Activated T-helper 2 cell treated with anti-CD3 and anti-CD28 coated beads, Interferon-gamma antibody, Interleukin-2, Interleukin-4, amounts not matched to agents 10 μg/mL and 5 μg/mL and 100 μg/mL, durations not matched to agents 14 hours and 24 hours and 36 hours (primary cell): ENCODE data around the gene MED26. TPM values are rescaled to one million over a fixed set of nuclear protein-coding genes. Genes with fewer than 3 reads are reported as not detected.
"Not testable (repeated sequence)": the region's sequence is repeated elsewhere in the genome, so short reads cannot be mapped to it uniquely, and the experiment has no call there.

Experiments used
- DNase-seq: peaks from one replicate; pipeline ENCODE4 v3.0.0; 2021; ENCODE audit warnings: low spot score
- H3K27ac Mint-ChIP-seq: one replicate; pipeline ENCODE4 v1.8.0; 2021; ENCODE audit warnings: mixed read lengths
- H3K27me3 Mint-ChIP-seq: one replicate; pipeline ENCODE4 v1.8.0; 2021; ENCODE audit warnings: low read depth, mixed read lengths
- H3K36me3 Mint-ChIP-seq: one replicate; pipeline ENCODE4 v1.8.0; 2021; ENCODE audit warnings: low read depth, mixed read lengths
- H3K4me1 Mint-ChIP-seq: one replicate; pipeline ENCODE4 v1.8.0; 2021; ENCODE audit warnings: low read depth, mixed read lengths
- H3K4me3 Mint-ChIP-seq: one replicate; pipeline ENCODE4 v1.8.0; 2021; ENCODE audit warnings: low read depth, mild to moderate bottlenecking, moderate library complexity, mixed read lengths
- H3K9me3 Mint-ChIP-seq: one replicate; pipeline ENCODE4 v1.8.0; 2021; ENCODE audit warnings: mixed read lengths
- intact Hi-C: fragments of 100-400 bp; cut with micrococcal nuclease; formaldehyde crosslinking; loops from one replicate; pipeline ENCODE4 v1.15.1; 2023
- total RNA-seq: library from RNA; stranded (reverse); gene quantifications from 2 replicates; pipeline ENCODE4 v1.2.3, GENCODE V29; 2022

The MED26 gene
- total RNA-seq, 1 donor from 2014 or later = 15.8 TPM

DNA sequence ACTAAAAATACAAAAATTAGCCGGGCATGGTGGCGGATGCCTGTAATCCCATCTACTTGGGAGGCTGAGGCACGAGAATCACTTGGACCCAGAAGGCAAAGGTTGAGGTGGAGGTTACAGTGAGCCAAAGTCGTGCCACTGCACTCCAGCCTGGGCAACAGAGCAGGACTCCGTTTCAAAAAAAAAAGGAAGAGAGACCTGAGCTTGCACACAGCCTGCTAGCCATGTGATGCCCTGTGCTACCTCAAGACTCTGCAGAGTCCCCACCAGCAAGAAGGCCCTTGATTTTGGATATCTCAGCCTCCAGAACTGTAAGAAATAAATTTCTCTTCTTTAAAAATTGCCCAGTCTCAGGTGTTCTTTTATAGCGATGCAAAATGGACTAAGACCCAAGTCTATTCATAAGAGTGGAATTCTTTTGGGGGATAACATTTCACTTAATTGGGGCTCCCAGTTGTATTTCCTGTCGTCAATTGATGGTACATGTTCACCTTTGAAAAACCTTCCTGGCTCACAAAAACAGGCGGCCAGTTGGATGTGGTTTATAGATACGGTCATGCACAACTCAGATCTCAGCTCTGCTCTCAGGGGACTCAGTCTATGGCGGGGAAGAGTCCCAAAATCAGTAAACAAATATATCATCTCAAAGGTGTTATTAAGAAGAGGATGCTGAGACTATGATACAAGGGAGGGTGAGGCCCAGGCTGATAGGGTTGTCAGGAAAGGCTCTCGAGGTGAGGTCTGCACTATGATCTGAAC is 83.4 kb downstream of the MED26 start:
- H3K4me3 Mint-ChIP-seq = peak overlapping the region; percentile 38
- H3K36me3 Mint-ChIP-seq = peaks cover 33% of the 10 kb centered on the region
- no peak for DNase-seq
- H3K27me3 Mint-ChIP-seq = no peaks in the 10 kb centered on the region
- H3K27ac Mint-ChIP-seq = peak overlapping the region; percentile 61
- no peaks in the 10 kb centered on the region for H3K9me3 Mint-ChIP-seq
- H3K4me1 Mint-ChIP-seq = peaks cover 27% of the 10 kb centered on the region
- intact Hi-C loops = no loop called here

DNA sequence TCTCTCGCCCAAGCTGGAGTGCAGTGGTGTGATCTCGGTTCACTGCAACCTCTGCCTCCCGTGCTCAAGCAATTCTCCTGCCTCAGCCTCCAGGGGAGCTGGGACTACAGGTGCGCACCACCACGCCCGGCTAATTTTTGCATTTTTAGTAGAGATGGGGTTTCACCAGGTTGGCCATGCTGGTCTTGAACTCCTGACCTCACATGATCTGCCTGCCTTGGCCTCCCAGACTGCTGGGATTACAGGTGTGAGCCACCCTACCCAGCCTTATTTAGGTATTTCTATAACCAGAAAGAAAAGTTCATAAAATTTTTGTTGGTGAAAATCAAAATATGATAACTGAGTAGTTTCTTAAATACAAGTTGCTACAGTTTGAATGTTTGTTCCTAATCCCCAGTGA is 84.3 kb downstream of the MED26 start:
- Mint-ChIP-seq H3K4me1 (peaks cover 29% of the 10 kb centered on the region), H3K4me3 (peak overlapping the region; percentile 99), H3K36me3 (peaks cover 41% of the 10 kb centered on the region), H3K27ac (peak overlapping the region; percentile 95)
- intact Hi-C loops = loop anchor here (2.0 kb wide), 2 partner anchors 23 to 47 kb away; partner anchors contain the start of genes C19orf44 and CALR3
- DNase-seq, H3K9me3 Mint-ChIP-seq, H3K27me3 Mint-ChIP-seq: not testable (repeated sequence)

- peak overlapping the region; percentile 95 for H3K27ac Mint-ChIP-seq
- H3K4me1 Mint-ChIP-seq = peaks cover 32% of the 10 kb centered on the region
- peak overlapping the region; percentile 99 for H3K4me3 Mint-ChIP-seq
- H3K27me3 Mint-ChIP-seq = no peaks in the 10 kb centered on the region
- DNase-seq = no peak
- intact Hi-C loops = loop anchor here (1.0 to 2.0 kb wide), 5 partner anchors 24 to 85 kb away; partner anchors contain the start of genes C19orf44, CALR3, MED26 and SLC35E1
- no peaks in the 10 kb centered on the region for H3K9me3 Mint-ChIP-seq
- peaks cover 46% of the 10 kb centered on the region for H3K36me3 Mint-ChIP-seq
Observed at GRCh38 chr19:16542910-16543472, 85.0 kb downstream of the MED26 start.

GRCh38 chr19:16542045-16542909 is 85.7 kb downstream of the MED26 start, which contains the start of gene CHERP:
Gene CHERP, minus strand, starts transcription at chr19:16542437. Its CDS starts 59 bp downstream, at chr19:16542378.
- Mint-ChIP-seq H3K27me3 (no peaks in the 10 kb centered on the region), H3K4me3 (peak within 1 kb of the TSS; percentile 99), H3K27ac (peak within 1 kb of the TSS; percentile 95), H3K9me3 (no peaks in the 10 kb centered on the region), H3K36me3 (peaks cover 52% of the 10 kb centered on the region), H3K4me1 (peaks cover 28% of the 10 kb centered on the region)
- peak; percentile 93 for DNase-seq
- intact Hi-C loops = loop anchor here (1.0 to 2.0 kb wide), 5 partner anchors 25 to 86 kb away; partner anchors contain the start of genes C19orf44, CALR3, MED26 and SLC35E1

DNA sequence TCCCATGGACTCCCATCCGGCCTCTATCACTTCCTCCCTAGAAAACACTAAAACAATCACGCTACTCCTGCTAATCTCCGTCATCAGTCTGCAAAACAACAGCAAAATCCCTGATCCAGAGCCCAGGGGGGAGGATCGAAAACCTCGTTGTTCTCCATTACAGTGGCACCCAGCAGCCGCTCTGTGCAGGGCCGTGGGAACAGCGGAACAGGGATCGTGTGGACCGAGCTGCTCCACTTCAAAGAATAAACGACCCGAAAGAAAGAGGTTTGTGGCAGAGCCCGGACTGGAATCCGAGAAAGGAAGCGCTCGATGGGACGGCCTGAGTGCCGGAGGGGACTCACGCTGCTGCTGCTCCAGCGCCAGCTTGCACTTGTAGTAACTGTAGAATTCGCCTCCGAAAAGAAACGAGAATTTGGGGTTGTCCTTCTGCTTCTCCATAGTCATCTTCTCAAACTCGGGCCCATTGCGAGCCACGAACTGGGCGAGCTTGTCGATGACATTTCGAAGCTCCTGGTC is 86.4 kb downstream of the MED26 start:
- Mint-ChIP-seq H3K27ac (peak overlapping the region; percentile 46), H3K27me3 (no peaks in the 10 kb centered on the region), H3K4me1 (peaks cover 28% of the 10 kb centered on the region), H3K4me3 (peak overlapping the region; percentile 99), H3K36me3 (peaks cover 58% of the 10 kb centered on the region), H3K9me3 (no peaks in the 10 kb centered on the region)
- intact Hi-C loops = loop anchor here (1.0 to 2.0 kb wide), 5 partner anchors 25 to 87 kb away; partner anchors contain the start of genes C19orf44, CALR3, MED26 and SLC35E1
- no peak for DNase-seq

DNA sequence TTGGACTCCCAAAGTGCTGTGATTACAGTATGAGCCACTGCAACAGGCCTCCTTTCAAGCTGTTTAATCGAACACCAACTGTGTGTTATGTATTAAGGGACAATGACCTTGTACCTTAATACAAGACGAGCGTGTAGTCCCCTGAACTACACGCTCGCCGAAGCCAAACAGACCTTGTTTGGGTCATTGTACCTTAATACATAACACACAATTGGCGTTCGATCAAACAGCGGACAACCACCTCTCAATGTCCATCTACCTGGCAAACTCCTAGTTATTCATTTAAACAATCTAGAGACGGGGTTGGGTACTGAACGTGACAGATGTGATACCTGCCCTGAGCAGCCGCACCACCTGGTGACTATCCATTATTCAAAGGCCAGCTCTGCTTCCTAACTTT is 87.1 kb downstream of the MED26 start:
- peaks cover 28% of the 10 kb centered on the region for H3K4me1 Mint-ChIP-seq
- no peaks in the 10 kb centered on the region for H3K27me3 Mint-ChIP-seq
- H3K27ac Mint-ChIP-seq = no peak overlapping the region
- no peak for DNase-seq
- H3K9me3 Mint-ChIP-seq = no peaks in the 10 kb centered on the region
- peak overlapping the region; percentile 99 for H3K4me3 Mint-ChIP-seq
- peaks cover 65% of the 10 kb centered on the region for H3K36me3 Mint-ChIP-seq
- intact Hi-C loops = no loop called here

GRCh38 chr19:16537111-16537510 is 90.9 kb downstream of the MED26 start:
- Mint-ChIP-seq H3K36me3 (peaks cover 76% of the 10 kb centered on the region), H3K9me3 (no peaks in the 10 kb centered on the region), H3K27me3 (no peaks in the 10 kb centered on the region), H3K4me1 (peaks cover 15% of the 10 kb centered on the region), H3K27ac (no peak overlapping the region), H3K4me3 (no peak overlapping the region)
- intact Hi-C loops = no loop called here
- no peak for DNase-seq

DNA sequence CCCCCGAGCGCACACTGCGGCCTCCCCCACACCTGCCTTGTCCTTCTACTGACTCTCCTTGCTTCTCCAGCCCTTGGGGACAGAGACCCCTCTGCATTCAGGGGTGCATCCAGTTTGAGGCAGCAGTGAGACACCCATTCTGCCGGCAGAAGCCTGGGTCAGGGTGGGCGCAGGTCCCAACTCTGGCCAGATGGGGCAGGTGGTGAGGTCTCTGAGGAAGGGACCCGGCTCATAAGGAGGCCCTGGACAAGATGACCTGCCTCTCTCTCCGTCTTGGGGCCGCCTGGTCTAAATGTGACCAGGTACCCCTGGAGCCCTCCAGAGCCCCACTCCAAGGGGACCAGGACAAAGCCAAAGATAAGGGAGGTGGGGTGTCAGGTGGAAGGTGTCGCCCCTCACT is 91.9 kb downstream of the MED26 start:
- Mint-ChIP-seq H3K4me1 (peaks cover 11% of the 10 kb centered on the region), H3K36me3 (peaks cover 80% of the 10 kb centered on the region), H3K27me3 (no peaks in the 10 kb centered on the region), H3K4me3 (no peak overlapping the region), H3K9me3 (no peaks in the 10 kb centered on the region), H3K27ac (no peak overlapping the region)
- DNase-seq = no peak
- intact Hi-C loops = no loop called here

- Mint-ChIP-seq H3K36me3 (peaks cover 75% of the 10 kb centered on the region), H3K4me1 (peaks cover 9% of the 10 kb centered on the region), H3K27ac (no peak overlapping the region), H3K4me3 (no peak overlapping the region), H3K27me3 (no peaks in the 10 kb centered on the region), H3K9me3 (no peaks in the 10 kb centered on the region)
- DNase-seq = no peak
- intact Hi-C loops = no loop called here
Observed at GRCh38 chr19:16535381-16535780, 92.6 kb downstream of the MED26 start.

DNA sequence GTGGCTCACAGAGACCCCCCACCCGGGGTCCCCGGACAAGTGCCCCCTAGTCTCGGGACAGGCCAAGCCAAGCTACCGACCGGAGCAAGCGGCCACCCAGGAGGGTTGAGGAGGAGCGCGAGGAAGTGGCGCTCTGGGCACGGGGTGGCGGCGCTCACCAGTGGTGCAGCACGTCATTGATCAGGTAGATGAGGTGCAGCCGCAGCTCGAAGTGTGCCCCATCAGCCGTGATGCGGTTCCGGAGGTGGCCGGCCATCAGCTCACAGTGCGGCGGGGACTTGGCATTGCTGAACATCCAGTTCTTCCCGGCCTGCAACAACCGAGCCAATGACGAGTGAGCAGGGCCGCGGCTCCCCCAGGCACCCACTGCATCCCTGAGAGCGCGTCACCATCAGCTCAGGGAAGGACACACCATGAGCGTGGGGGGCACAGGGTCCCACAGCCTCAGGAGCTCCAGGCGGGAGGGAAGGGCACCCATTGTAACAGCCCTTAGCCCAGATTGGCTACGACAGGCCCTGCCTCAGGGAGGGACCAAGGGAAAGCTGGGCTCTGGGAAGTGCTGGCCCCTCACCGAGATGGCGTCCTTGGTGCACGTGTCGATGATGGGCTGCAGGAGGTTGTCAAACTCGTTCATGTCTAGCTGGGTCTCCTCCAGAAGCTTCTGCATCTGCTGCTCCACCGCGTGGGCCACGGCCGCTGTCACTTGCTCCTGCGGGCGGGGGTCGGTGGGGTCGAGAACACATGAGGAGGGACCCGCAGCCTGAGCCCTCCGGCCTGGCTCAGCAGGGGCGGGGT is 95.4 kb downstream of the MED26 start:
- Mint-ChIP-seq H3K27me3 (no peaks in the 10 kb centered on the region), H3K9me3 (no peaks in the 10 kb centered on the region), H3K4me3 (no peak overlapping the region), H3K4me1 (no peaks in the 10 kb centered on the region), H3K36me3 (peaks cover 72% of the 10 kb centered on the region), H3K27ac (no peak overlapping the region)
- DNase-seq = no peak
- intact Hi-C loops = no loop called here

DNA sequence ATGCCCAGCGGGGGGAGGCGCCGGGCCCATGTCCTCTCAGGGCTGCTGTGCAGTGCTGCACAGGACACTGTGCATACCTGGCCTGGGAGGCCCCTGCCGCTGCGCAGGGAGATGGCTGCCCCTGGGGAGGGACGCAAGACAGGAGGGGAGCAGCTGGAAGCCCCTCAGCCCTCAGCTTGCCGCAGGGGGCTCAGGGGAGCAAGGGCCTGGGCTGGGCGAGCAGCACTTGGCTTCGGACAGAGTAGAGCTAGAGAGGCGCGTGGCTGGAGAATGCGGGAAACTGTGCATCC is 96.7 kb downstream of the MED26 start:
- H3K4me3 Mint-ChIP-seq = no peak overlapping the region
- no peaks in the 10 kb centered on the region for H3K4me1 Mint-ChIP-seq
- H3K9me3 Mint-ChIP-seq = no peaks in the 10 kb centered on the region
- peaks cover 65% of the 10 kb centered on the region for H3K36me3 Mint-ChIP-seq
- intact Hi-C loops = no loop called here
- DNase-seq = no peak
- H3K27me3 Mint-ChIP-seq = no peaks in the 10 kb centered on the region
- no peak overlapping the region for H3K27ac Mint-ChIP-seq
